ENCODE data around the gene STRN.
"Not testable (repeated sequence)": the region's sequence is repeated elsewhere in the genome, so short reads cannot be mapped to it uniquely, and the experiment has no call there.

The STRN gene, protein sequence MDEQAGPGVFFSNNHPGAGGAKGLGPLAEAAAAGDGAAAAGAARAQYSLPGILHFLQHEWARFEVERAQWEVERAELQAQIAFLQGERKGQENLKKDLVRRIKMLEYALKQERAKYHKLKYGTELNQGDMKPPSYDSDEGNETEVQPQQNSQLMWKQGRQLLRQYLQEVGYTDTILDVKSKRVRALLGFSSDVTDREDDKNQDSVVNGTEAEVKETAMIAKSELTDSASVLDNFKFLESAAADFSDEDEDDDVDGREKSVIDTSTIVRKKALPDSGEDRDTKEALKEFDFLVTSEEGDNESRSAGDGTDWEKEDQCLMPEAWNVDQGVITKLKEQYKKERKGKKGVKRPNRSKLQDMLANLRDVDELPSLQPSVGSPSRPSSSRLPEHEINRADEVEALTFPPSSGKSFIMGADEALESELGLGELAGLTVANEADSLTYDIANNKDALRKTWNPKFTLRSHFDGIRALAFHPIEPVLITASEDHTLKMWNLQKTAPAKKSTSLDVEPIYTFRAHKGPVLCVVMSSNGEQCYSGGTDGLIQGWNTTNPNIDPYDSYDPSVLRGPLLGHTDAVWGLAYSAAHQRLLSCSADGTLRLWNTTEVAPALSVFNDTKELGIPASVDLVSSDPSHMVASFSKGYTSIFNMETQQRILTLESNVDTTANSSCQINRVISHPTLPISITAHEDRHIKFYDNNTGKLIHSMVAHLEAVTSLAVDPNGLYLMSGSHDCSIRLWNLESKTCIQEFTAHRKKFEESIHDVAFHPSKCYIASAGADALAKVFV

DNA sequence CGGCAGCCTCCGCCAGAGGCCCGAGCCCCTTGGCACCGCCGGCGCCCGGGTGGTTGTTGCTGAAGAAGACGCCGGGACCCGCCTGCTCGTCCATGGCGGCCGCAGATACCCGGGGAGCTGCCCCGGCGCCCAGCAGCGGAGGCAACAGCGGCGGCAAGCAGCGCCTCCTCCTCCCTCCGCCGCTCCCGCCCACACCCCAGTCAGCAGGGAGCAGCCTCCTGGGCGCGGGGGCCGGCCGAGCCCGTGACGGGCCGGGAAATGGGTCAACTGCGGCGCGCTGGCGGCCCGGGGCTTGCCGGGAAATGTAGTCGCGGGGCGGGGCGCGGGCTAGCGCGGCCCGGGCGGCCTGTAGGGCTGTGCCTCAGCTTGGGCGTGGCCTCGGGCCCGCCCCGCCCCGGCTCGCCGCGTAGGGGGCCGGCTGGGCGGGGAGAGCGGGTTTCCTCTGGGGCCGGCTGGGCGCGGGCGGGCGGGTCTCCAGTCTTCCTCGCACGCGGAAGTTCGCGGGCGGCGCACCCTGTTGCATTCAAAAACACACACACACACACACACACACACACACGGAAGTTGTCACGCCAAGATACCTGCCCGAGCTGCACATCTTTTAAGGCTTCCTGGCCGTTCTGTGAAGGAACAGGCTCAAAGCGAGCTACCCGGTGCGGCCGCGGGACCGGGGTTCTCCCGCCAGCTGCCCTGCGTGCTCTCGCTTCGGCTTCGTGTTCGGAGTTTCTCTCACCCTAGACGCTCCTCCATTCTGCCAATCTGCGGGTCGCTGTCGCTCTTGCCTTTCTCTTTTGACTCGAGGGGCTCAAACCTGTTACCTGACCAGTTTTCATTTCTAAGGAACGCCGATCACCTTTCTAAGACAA lies at the start of gene STRN:
Gene STRN, minus strand, starts transcription at position 167 of the 866 bp plus-strand sequence. Its CDS starts 73 bp downstream, at position 94.
- peak; percentile 83 to 95 for DNase-seq

DNA sequence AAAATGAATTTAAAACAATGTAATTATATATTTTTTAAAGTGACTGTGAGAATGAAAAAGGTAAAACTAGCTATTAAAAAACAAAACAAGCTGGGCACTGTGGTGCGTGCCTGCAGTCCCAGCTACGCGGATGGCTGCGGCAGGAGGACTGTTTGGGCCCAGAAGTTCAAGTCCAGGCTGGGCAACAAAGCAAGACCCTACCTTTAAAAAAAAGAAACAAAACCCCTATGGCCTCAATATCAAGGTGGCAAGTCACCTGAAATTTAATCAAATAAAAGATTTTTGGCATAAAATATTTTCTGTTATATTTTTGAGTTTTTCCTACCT lies 46.9 kb upstream of the STRN start:
- no peak for DNase-seq

DNA sequence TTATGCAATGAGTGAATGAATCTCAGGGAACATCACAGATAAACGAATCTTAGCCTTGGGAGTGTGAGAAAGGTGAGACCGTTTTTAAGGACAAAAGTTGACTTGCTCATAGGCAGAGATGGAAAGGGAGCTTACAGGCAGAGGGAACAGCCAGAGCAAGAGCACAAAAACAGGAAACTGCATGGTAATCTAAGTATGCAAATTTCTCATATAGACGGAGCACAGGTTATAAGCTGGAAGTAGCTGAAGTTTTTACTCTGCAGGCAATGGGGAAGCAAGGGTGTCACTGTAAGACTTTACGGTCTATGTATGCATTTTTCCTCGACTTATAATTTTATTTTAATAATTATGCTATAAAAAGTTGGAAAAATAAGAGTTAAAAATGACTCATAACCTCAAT lies 44.8 kb upstream of the STRN start:
- DNase-seq = no peak

GRCh38 chr2:37005118-37005868 lies 39.0 kb upstream of the STRN start:
- DNase-seq = peak in 1 of 2 experiments; percentile 8

GRCh38 chr2:37000988-37001556 lies 34.7 kb upstream of the STRN start:
- DNase-seq = no peak

GRCh38 chr2:37000318-37000717 lies 34.0 kb upstream of the STRN start:
- no peak for DNase-seq

DNA sequence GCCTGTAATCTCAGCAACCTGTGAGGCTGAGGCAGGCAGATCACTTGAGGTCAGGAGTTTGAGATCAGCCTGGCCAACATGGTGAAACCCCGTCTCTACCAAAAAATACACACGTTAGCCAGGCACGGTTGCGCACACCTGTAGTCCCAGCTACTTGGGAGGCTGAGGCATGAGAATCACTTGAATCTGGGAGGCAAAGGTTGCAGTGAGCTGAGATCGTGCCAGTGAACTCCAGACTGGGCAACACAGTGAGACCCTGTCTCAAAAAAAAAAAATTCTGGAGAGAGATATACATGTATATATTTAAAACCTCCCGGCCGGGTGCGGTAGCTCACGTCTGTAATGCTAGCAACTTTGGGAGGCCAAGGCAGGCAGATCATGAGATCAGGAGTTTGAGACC lies 33.1 kb upstream of the STRN start:
- DNase-seq = not testable (repeated sequence)

GRCh38 chr2:36993841-36994620 lies 27.7 kb upstream of the STRN start:
- DNase-seq = no peak

- no peak for DNase-seq
These were observed 21.7 kb upstream of the STRN start for GRCh38 chr2:36988008-36988407.

GRCh38 chr2:36982467-36982866 lies 16.1 kb upstream of the STRN start:
- no peak for DNase-seq

- DNase-seq = no peak
These were observed 15.6 kb upstream of the STRN start for GRCh38 chr2:36981911-36982310.

- not testable (repeated sequence) for DNase-seq
These were observed 12.7 kb upstream of the STRN start for GRCh38 chr2:36979007-36979406.

DNA sequence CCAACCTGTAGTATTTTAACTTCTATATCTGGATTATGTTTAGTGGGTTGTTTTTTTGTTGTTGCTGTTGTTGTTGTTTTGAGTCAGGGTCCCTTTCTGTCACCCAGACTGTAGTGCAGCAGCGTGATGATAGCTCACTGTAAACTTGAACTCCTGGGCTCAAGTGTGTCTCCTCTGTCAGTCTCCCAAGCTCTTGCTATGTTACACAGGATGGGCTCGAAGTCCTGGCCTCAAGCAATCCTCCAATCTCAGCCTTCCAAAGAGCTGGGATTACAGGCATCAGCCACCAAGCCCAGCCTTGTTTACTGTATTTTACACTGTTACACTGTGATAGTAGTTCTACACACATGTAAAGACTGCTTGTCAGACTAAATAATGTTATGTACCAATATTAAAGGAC lies 9.7 kb upstream of the STRN start:
- no peak for DNase-seq

- no peak for DNase-seq
These were observed 9.0 kb upstream of the STRN start for GRCh38 chr2:36975306-36975705.

GRCh38 chr2:36973320-36973719 lies 7.0 kb upstream of the STRN start:
- DNase-seq = no peak

DNA sequence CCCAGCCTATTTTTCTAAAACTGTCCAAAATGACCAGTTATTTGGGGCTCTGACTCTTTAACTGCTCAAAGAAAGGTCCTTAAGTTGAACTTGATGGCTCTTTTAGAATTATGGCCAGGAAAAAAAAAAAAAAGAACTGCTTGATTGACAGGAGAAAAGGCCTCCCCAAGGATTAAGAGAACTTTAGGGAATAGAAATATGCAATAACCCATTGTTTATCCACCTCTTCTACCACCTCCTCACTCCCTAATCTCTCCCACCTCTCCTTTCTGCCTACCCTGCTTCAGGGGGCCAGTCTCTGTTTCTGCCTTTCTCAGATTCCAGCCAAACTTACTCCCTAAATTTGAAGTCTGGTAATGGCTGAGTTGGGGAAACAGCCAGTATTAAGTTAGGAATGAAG lies 5.7 kb upstream of the STRN start:
- DNase-seq = no peak

GRCh38 chr2:36967236-36967876 lies 1.0 kb upstream of the STRN start:
- no peak for DNase-seq

- peak; percentile 54 for DNase-seq
These were observed 476 bp downstream of the STRN start for GRCh38 chr2:36965751-36966369.

GRCh38 chr2:36965206-36965605 lies 1.1 kb downstream of the STRN start:
- DNase-seq = no peak

DNA sequence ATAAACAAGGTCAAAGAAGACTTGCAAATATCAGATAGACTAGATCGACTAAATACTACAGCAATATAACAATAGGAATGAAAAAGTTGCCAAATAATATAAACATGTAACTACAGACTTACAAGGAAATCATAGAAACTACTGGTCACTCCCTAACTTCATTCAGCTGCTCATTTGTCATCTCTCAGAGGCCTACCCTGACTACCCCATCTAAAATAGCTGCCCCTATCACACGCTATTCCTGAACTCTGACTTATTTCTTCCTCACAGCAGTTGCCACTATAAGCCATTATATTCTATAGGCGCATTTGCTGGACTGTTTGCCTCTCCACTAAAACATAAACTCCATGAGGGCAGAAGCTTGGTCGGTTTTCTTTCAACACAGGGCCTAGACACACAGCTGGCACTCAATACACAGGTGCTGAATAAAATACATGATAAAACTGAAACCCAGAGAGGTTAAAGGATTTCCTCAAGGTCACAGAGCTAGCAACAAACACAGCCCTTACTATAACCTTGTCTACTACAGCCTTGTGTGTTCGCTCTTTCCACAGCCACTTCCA lies 1.8 kb downstream of the STRN start:
- DNase-seq = no peak
